HEK293 (cell line): ENCODE results near the gene SH3BP4.
A peak's percentile ranks its signal among the peaks of the same experiment; 100 is the strongest.

Experiments
- CTCF ChIA-PET: fragments of 350-600 bp; formaldehyde crosslinking; extraction: SDS; loops from one replicate; lab custom pipeline; 2021; ENCODE audit warnings: antibody characterized with exemption; lab: Yijun Ruan, JAX
- POLR2A ChIA-PET: fragments of 300-600 bp; formaldehyde crosslinking; extraction: SDS; loops from one replicate; lab custom pipeline; 2020; ENCODE audit warnings: antibody characterized with exemption, inconsistent platforms; lab: Yijun Ruan, JAX
- H3K27ac ChIP-seq: fragments of 200-500 bp; sonication (Bioruptor generic); 2 replicates; pipeline ENCODE4 v1.5.1; 2014; ENCODE audit warnings: low read depth, low read length, control low read depth, inconsistent platforms; ENCODE audit errors: extremely low read depth
- H3K36me3 ChIP-seq, 2 experiments: fragments of 200-500 bp in 1 of 2; sonication (Bioruptor generic) in 1 of 2; 1 replicate in 1 of 2; 2 replicates in 1 of 2; pipeline ENCODE4 v1.5.1; 2014 to 2017; ENCODE audit warnings: inconsistent platforms in 2 of 2, low read length in 2 of 2; ENCODE audit not compliant: control insufficient read depth in 2 of 2, insufficient read depth in 1 of 2
- H3K4me1 ChIP-seq: fragments of 200-500 bp; sonication (Bioruptor generic); 2 replicates; pipeline ENCODE4 v1.5.1; 2014; ENCODE audit warnings: mild to moderate bottlenecking, low read length, inconsistent platforms; ENCODE audit not compliant: control insufficient read depth, insufficient read depth
- H3K4me3 ChIP-seq: 2 replicates; pipeline ENCODE4 v1.5.1; 2011; ENCODE audit warnings: low read depth, mild to moderate bottlenecking, control low read depth, low read length, moderate library complexity
- H3K9me3 ChIP-seq: fragments of 200-500 bp; sonication (Bioruptor generic); 2 replicates; pipeline ENCODE4 v1.5.1; 2014; ENCODE audit warnings: low read depth, low read length, inconsistent platforms; ENCODE audit not compliant: control insufficient read depth, insufficient read depth
- BCL11A ChIP-seq: fragments of 450-650 bp; formaldehyde crosslinking; IDR thresholded peaks from 2 replicates; pipeline ENCODE4 v1.5.1; 2016; ENCODE audit warnings: low read depth, missing biosample characterization, missing genetic modification characterization
- FEZF1 ChIP-seq: fragments of 450-650 bp; formaldehyde crosslinking; IDR thresholded peaks from 2 replicates; pipeline ENCODE4 v1.5.1; 2016; ENCODE audit warnings: missing biosample characterization, missing genetic modification characterization
- KLF7 ChIP-seq: fragments of 450-650 bp; formaldehyde crosslinking; IDR thresholded peaks from 2 replicates; pipeline ENCODE4 v1.5.1; 2016; ENCODE audit warnings: missing biosample characterization, missing genetic modification characterization, borderline replicate concordance
- OSR2 ChIP-seq: fragments of 450-650 bp; formaldehyde crosslinking; IDR thresholded peaks from 2 replicates; pipeline ENCODE4 v1.5.1; 2016; ENCODE audit warnings: missing biosample characterization, missing genetic modification characterization
- PRDM1 ChIP-seq: fragments of 450-650 bp; formaldehyde crosslinking; IDR thresholded peaks from 2 replicates; pipeline ENCODE4; 2016; ENCODE audit warnings: missing biosample characterization, missing genetic modification characterization
- PRDM10 ChIP-seq: fragments of 450-650 bp; formaldehyde crosslinking; IDR thresholded peaks from 2 replicates; pipeline ENCODE4 v1.5.1; 2016; ENCODE audit warnings: missing biosample characterization, missing genetic modification characterization
- REPIN1 ChIP-seq: fragments of 450-650 bp; formaldehyde crosslinking; IDR thresholded peaks from 2 replicates; pipeline ENCODE4 v1.5.1; 2017; ENCODE audit warnings: missing biosample characterization, missing genetic modification characterization, low read depth
- SCRT2 ChIP-seq: fragments of 450-650 bp; formaldehyde crosslinking; IDR thresholded peaks from 2 replicates; pipeline ENCODE4 v1.5.1; 2016; ENCODE audit warnings: missing biosample characterization, missing genetic modification characterization
- SETDB1 ChIP-seq: IDR thresholded peaks from one replicate; pipeline ENCODE4 v1.6.1; 2017; ENCODE audit warnings: mild to moderate bottlenecking, low read length, moderate library complexity, mixed read lengths; ENCODE audit not compliant: insufficient read length
- TRIM28 ChIP-seq: IDR thresholded peaks from 2 replicates; pipeline ENCODE4 v1.6.1; 2011; ENCODE audit warnings: low read length, control low read depth, borderline replicate concordance
- ZBTB21 ChIP-seq: fragments of 450-650 bp; formaldehyde crosslinking; IDR thresholded peaks from 2 replicates; pipeline ENCODE4 v1.5.1; 2017; ENCODE audit warnings: missing biosample characterization, missing genetic modification characterization
- ZBTB44 ChIP-seq: fragments of 450-650 bp; IDR thresholded peaks from 2 replicates; pipeline ENCODE4 v1.5.1; 2018; ENCODE audit warnings: missing biosample characterization, mild to moderate bottlenecking, missing genetic modification characterization
- ZFP37 ChIP-seq: fragments of 450-650 bp; formaldehyde crosslinking; IDR thresholded peaks from 2 replicates; pipeline ENCODE4 v1.5.1; 2016; ENCODE audit warnings: missing biosample characterization, missing genetic modification characterization
- ZNF10 ChIP-seq: fragments of 450-650 bp; formaldehyde crosslinking; IDR thresholded peaks from 2 replicates; pipeline ENCODE4 v1.5.1; 2017; ENCODE audit warnings: missing biosample characterization, missing genetic modification characterization
- ZNF121 ChIP-seq: fragments of 450-650 bp; formaldehyde crosslinking; IDR thresholded peaks from 2 replicates; pipeline ENCODE4 v1.5.1; 2016; ENCODE audit warnings: missing biosample characterization, missing genetic modification characterization
- ZNF140 ChIP-seq: fragments of 450-650 bp; formaldehyde crosslinking; IDR thresholded peaks from 2 replicates; pipeline ENCODE4 v1.5.1; 2016; ENCODE audit warnings: missing biosample characterization, missing genetic modification characterization
- ZNF2 ChIP-seq: fragments of 450-650 bp; formaldehyde crosslinking; IDR thresholded peaks from 2 replicates; pipeline ENCODE4 v1.5.1; 2016; ENCODE audit warnings: missing biosample characterization, missing genetic modification characterization
- ZNF221 ChIP-seq: fragments of 450-650 bp; formaldehyde crosslinking; IDR thresholded peaks from 2 replicates; pipeline ENCODE4 v1.5.1; 2017; ENCODE audit warnings: missing biosample characterization, missing genetic modification characterization, borderline replicate concordance
- ZNF350 ChIP-seq: fragments of 450-650 bp; formaldehyde crosslinking; IDR thresholded peaks from 2 replicates; pipeline ENCODE4 v1.5.0; 2017; ENCODE audit warnings: missing biosample characterization, mild to moderate bottlenecking, missing genetic modification characterization
- ZNF600 ChIP-seq: fragments of 450-650 bp; formaldehyde crosslinking; IDR thresholded peaks from 2 replicates; pipeline ENCODE4 v1.5.1; 2016; ENCODE audit warnings: missing biosample characterization, missing genetic modification characterization
- ZNF610 ChIP-seq: fragments of 450-650 bp; formaldehyde crosslinking; IDR thresholded peaks from 2 replicates; pipeline ENCODE4 v1.5.1; 2016; ENCODE audit warnings: missing biosample characterization, missing genetic modification characterization, borderline replicate concordance
- ZNF621 ChIP-seq: fragments of 450-650 bp; formaldehyde crosslinking; IDR thresholded peaks from 2 replicates; pipeline ENCODE4 v1.5.1; 2017; ENCODE audit warnings: missing biosample characterization, missing genetic modification characterization
- ZNF645 ChIP-seq: fragments of 450-650 bp; formaldehyde crosslinking; IDR thresholded peaks from 2 replicates; pipeline ENCODE4; 2016; ENCODE audit warnings: missing biosample characterization, missing genetic modification characterization
- ZNF768 ChIP-seq: fragments of 450-650 bp; formaldehyde crosslinking; IDR thresholded peaks from 2 replicates; pipeline ENCODE4 v1.5.1; 2018; ENCODE audit warnings: missing biosample characterization, mild to moderate bottlenecking, missing genetic modification characterization
- ZNF837 ChIP-seq: fragments of 450-650 bp; formaldehyde crosslinking; IDR thresholded peaks from 2 replicates; pipeline ENCODE4 v1.5.1; 2016; ENCODE audit warnings: missing biosample characterization, missing genetic modification characterization

SH3BP4 gene

DNA sequence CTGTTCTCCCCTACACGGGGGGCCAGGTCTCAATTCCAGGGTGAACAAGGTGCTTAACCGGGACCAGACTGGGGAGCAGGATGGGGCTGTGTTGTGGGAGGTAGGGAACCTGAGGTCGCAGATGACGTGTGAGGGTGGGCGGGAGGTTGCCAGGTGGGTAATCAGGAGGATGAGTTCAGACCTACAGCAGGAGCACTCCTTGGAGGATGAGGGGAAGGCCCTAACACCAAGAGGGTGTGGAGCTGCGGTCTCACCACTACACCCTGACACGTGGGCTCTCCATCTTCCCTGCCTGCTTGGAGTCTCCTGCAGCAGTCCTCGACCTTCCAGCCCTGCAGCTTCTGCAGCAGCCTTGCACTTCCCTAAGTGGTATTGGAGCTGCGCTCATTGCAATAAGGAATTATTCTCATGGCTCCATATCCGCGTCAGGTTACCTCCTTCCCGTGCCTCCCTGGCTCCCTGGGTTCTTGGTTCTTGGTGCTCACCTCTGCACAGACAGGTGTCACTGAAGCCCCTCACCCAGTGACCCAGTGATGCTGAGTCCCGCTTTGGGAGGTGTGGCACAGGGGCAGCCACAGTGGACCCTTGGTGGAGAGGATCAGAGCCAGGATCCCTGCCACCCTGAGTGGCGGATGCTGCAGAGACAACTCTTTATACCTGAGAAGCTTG, 15.5 kb downstream of the SH3BP4 start:
- POLR2A ChIA-PET, result interaction anchor here (0.5 kb wide), 1 partner anchor 99 kb away, joined by 3 read pairs; no protein-coding TSS in a partner anchor

GRCh38 chr2:234967870-234968208, 16.0 kb downstream of the SH3BP4 start:
- CTCF ChIA-PET, result interaction anchor here (0.6 to 1.6 kb wide), 2 partner anchors 9 to 37 kb away, joined by 3 to 4 read pairs; no protein-coding TSS in a partner anchor
- peaks cover 0 to 4% of the 10 kb centered on the region in 2 experiments; a peak in 1 of 3 replicates for H3K36me3 ChIP-seq
- POLR2A ChIA-PET, result interaction anchor here (0.5 kb wide), 1 partner anchor 423 kb away, joined by 3 read pairs; no protein-coding TSS in a partner anchor
- no peak overlapping the region for H3K27ac ChIP-seq
- no peaks in the 10 kb centered on the region for H3K9me3 ChIP-seq
- TF ChIP-seq SETDB1, result no peak
- no peak for TF ChIP-seq ZNF837 (tag by site-specific recombination)
- 0 out of 2 replicates have a peak, but pooled peaks have one; percentile 31 for TF ChIP-seq SCRT2 (tag by site-specific recombination)
- peaks cover 39% of the 10 kb centered on the region for H3K4me1 ChIP-seq
- no peak overlapping the region for H3K4me3 ChIP-seq

More for the DNA sequence above, 15.5 kb downstream of the SH3BP4 start:
- H3K27ac ChIP-seq, result no peak overlapping the region
- no peak for TF ChIP-seq ZNF621 (tag by site-specific recombination)
- TF ChIP-seq ZNF140, result no peak
- TF ChIP-seq KLF7, result no peak
- TF ChIP-seq ZNF768 (tag by site-specific recombination), result no peak
- TF ChIP-seq ZNF645, result no peak
- peak; percentile 88 for TF ChIP-seq ZBTB44 (tag by site-specific recombination)
- TF ChIP-seq ZBTB21 (tag by site-specific recombination), result no peak
- TF ChIP-seq ZNF121 (tag by site-specific recombination), result no peak
- TF ChIP-seq ZNF600 (tag by site-specific recombination), result peak; percentile 42; the same call in 1 of the 2 replicates
- no peak for TF ChIP-seq ZNF350 (tag by site-specific recombination)
- TF ChIP-seq ZFP37 (tag by site-specific recombination), result no peak
- H3K4me1 ChIP-seq, result peaks cover 36% of the 10 kb centered on the region
- H3K36me3 ChIP-seq, result peaks cover 0 to 4% of the 10 kb centered on the region in 2 experiments; a peak in 1 of 3 replicates
- CTCF ChIA-PET, result no interaction called here
- H3K4me3 ChIP-seq, result no peak overlapping the region
- H3K9me3 ChIP-seq, result no peaks in the 10 kb centered on the region

GRCh38 chr2:234968631-234969305, 17.0 kb downstream of the SH3BP4 start:
- Histone ChIP-seq H3K4me1 (peaks cover 36% of the 10 kb centered on the region), H3K4me3 (no peak overlapping the region), H3K27ac (no peak overlapping the region; the same call in 1 of the 2 replicates), H3K9me3 (no peaks in the 10 kb centered on the region), H3K36me3 (peaks cover 0 to 4% of the 10 kb centered on the region in 2 experiments; a peak in 1 of 3 replicates)
- ChIA-PET POLR2A (interaction anchor here (0.8 to 0.9 kb wide), 2 partner anchors 13 to 294 kb away, joined by 3 read pairs; no protein-coding TSS in a partner anchor), CTCF (interaction anchor here (0.9 to 1.6 kb wide), 3 partner anchors 8 to 87 kb away, joined by 3 to 5 read pairs (median 4); no protein-coding TSS in a partner anchor)
- no peak for TF ChIP-seq REPIN1
- TF ChIP-seq PRDM10 (tag by site-specific recombination), result peak; percentile 51; the same call in 1 of the 2 replicates
- no peak for TF ChIP-seq ZNF221 (tag by site-specific recombination)
- TF ChIP-seq ZNF10 (tag by site-specific recombination), result no peak
- TF ChIP-seq PRDM1 (tag by site-specific recombination), result peak; percentile 74
- peak; percentile 39; the same call in 1 of the 2 replicates for TF ChIP-seq OSR2 (tag by site-specific recombination)
- no peak for TF ChIP-seq BCL11A (tag by site-specific recombination)
- 0 out of 2 replicates have a peak, but pooled peaks have one; percentile 16 for TF ChIP-seq ZNF2
- TF ChIP-seq FEZF1 (tag by site-specific recombination), result peak; percentile 37; the same call in 1 of the 2 replicates
- no peak for TF ChIP-seq ZNF610 (tag by site-specific recombination)
- TF ChIP-seq TRIM28, result peak; percentile 10; the same call in 1 of the 2 replicates
